ENCODE data around the gene EGFL7.

DNA sequence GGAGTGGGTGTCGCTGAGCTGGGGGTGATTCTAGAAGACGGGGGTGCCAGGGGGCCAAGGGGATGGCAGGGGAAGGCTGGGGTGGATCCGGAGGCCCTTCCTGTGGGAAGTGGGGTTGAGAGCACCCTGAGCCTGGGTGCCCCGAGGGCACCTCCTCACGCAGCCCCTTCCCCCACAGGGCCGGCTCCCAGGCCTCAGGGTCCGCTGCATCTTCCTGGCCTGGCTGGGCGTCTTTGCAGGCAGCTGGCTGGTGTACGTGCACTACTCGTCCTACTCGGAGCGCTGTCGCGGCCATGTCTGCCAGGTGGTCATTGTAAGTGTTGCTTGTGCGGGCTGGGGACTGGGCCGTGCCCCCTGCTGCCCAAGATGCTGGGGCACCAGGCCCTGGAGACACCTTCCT is 54.7 kb downstream of the EGFL7 start:
- TF ChIP-seq CTCF (IDR thresholded peaks at IDR 0.05) (no peak), ZFX (IDR thresholded peaks at IDR 0.05; ENCODE audit: borderline replicate concordance) (no peak)

All from 22Rv1 (cell line).